H4 (cell line): Measurements from ENCODE around the gene GAS2L2. TPM values are rescaled to one million over a fixed set of nuclear protein-coding genes. Genes with fewer than 3 reads are reported as not detected.
A peak's percentile ranks its signal among the peaks of the same experiment; 100 is the strongest.

Experiments
- DNase-seq: peaks from one replicate; pipeline ENCODE4 v3.0.0-alpha.2; 2015; ENCODE audit warnings: low spot score
- total RNA-seq: library from RNA; depleted of rRNA; stranded (reverse); fragments of >200 nt; shearing (Covaris generic); gene quantifications from 2 replicates; pipeline ENCODE4 v1.2.3, GENCODE V29; 2014

The GAS2L2 gene
- total RNA-seq, 1 experiment from 2014 or later, result 0.04 TPM

DNA sequence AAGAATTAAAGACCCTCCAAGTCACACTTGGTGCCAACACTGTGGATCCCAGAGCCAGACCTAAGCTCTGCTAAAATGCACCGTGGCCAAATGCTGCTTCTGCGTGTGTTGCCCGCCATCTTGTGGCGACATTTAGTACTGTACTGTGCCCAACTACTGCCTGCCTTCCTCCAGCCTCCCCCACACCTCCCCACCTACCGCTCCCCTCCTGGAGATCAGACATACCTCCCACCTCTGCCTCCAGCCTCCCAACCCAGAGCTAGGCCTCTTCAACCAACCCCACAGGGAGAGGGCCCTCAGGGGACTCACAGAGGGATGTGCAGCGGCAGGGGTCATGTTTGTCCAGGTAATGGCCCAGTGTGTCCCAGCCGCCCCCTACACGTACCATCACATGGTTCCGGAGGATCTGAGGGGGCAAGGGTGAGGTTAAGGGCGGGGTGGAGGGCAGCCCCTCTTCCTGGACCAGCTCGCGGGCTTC lies 5.5 kb downstream of the GAS2L2 start:
- peak; percentile 77 for DNase-seq

DNA sequence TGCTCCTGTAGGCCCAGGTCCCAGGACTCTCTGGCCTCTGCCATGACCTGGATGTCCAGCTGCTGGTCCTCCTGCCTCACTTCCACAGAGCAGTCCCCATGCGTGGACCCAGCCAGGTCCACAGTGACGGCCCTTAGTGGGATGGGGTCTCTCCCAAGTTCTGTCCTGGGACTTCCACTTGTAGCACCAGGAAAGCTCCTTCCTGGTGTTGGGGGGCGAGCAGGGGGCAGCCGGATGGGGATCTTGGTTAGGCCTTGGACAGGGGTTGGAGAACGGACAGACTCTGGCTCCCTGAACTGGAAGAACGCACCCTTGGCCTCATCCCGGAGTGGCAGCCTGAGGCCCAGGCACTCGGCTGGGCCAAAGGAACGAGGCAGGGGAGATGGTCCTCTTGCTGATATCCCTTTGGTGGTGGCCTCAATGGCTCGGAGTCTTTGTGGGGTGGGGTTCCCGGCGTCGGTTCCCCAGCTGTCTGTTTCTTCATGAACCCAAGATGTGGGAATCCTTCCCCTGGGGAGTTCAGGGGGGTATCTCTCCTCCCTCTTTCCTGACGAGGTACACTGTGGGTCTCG lies 7.2 kb downstream of the GAS2L2 start:
- no peak for DNase-seq

DNA sequence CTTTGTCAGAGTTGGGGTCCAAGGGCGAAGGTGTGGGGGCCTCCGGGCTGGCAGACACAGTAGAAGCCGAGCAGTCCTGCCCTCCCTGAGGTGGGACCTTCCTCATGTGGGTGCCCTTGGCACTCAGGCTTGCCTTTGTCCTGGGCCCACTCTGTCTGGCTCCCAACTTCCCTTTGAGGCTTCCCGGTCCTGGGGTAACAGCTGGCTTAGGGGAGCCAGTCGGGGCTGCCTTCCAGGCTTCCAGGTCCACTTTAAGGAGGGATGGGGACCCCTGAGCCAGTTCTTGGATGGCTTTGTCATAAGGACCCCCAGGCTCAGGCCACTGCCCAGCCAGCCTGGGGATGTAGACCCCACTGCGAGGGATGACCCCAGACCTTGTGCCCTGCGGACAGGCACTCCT lies 7.8 kb downstream of the GAS2L2 start:
- no peak for DNase-seq

DNA sequence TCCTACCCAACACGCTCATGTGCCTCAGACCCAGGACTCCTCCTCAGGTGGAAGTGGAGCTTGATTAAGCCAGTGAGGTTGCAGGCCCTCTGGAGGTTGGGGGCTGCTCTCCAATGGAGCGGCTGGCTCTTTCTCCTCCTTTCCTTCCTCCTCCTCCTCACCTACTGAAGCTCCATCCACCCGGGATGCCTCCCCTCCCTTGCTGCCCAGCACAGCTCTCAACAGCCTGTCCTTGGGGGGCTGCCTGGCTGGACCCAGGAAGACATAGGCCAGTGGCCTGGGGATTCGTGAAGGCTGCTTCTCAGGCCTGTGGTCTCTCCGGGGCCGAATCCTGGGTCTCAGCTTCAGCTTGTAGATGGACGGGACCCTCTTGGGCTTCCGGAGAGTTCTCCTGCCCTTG lies 8.2 kb downstream of the GAS2L2 start:
- no peak for DNase-seq

DNA sequence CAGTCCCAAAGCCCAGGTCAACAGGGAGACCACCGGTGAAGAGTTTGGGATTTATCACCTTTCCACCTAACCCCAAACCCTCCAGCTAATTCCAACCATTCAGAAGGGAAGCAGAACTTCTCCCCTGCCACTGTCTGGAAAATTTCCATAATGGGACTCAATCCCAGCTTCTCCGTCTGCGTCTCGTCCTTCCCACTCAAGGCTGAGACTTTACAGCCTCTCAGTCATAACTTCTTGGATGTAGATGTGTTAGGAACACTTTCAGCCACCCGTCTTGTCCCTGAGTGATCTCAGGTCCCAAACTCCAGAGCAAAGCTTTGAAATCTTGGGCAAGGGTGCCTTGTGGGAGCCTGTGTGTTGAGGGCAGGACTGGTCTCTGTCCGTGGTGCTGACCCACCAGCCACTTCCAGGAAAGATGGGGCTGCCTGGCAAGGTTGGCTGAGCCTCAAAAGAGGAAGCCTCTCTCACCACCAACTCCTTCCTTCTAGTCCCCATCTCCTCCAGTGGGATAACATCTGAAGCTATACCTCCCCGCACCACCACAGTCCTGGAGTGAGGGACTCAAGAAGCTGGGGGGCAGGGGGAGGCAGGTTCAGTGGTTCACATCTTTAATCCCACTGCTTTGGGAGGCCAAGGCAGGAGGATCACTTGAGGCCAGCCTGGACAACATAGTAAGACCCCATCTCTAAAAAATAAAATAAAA lies 9.3 kb downstream of the GAS2L2 start:
- no peak for DNase-seq

DNA sequence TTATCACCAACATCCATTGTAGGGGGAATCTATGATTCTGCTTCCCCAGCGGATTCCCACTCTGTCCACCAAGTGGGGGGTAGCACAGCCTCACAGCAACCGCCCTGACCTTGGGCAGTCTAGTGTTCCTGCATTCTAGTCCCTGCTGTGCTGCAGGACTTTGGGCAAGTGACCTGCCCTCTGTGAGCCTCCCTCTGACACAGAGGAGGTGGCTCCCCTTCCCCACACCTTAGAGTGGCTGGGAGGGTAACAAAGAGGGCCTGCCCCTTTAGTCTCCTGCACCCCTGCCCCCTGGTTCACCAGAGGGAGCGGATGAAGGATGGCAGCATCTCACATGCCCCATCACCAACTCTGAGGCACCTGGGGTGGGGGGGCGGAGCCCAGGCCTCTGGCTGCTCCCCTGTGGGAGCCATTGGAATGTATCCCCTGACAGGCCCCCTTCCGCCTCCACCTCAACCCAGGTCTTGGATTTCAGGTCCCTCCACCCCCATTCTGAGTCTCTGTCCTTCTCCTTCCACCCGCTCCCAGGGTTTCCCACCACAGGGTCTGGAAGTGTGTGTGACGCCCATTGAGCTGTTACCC lies 10.1 kb downstream of the GAS2L2 start:
- no peak for DNase-seq

DNA sequence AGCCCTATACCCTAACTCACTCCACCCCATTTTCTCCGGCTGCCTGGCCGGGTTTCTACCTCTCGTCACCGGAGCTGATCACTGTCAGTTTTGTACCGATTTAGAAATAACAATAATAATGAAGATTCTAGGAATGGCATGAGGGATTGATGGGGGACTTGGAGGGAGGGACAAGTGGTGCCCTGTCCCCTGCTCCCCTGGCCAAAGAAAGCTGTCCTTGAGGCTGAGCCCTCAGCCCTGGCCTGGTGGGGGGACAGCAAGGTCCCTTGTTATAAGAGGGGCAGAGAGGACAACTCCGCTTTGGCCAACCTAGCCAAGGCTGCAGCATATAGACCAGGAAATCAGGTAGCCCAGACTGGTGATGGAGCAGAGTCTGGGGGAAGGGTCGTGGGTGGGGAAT lies 10.5 kb downstream of the GAS2L2 start:
- DNase-seq, result no peak

DNA sequence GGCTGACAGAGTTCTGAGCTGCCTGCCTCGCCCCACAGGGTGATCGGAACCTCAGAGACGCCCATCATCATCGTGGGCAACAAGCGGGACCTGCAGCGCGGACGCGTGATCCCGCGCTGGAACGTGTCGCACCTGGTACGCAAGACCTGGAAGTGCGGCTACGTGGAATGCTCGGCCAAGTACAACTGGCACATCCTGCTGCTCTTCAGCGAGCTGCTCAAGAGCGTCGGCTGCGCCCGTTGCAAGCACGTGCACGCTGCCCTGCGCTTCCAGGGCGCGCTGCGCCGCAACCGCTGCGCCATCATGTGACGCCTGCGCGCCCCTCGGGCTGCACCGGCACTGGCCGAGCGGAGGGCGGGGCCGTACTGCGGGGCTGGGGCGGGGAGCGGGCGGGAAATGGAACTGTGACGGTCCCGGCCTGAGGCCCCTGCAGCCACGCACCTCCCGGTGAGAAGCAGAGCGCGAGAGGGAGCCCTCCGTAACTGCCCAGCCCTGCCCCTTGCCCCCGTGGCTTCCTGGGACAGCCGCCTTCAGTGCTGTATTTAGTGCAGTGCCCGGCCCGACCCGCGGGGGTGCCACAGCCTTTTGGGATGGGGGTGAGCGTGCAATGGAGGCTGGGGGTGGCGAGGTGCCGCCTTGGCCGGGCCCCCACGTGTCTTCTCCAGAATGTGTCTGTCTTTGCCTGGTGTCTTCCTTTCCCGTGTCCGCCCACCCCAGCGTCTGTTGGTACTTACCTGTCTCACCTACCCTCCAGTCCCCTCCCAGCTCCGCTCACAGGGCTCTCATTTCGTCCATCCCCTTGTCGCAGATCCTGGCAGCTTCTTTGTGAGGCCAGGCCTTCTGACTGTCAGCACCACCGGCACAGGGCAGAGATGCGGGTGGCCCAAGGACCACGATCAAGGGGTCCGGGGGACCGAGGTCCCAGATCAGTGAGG lies 11.8 kb downstream of the GAS2L2 start:
- DNase-seq, result no peak

DNA sequence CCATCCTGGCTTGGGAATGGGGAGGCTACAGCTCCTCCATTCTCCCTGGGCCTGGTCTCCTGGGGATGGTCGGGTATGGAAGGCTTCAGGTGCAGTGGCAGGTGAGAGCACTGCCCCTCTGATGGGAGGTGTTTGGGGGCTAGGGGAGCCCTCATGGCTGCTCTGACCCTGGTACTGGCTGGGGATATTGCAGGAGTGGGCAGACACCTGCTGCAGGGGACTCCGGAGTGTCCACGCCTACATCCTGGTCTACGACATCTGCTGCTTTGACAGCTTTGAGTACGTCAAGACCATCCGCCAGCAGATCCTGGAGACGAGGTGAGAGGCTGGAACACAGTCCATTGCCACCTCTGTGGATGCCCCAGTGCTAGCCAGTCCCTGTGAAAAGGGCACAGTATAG lies 12.8 kb downstream of the GAS2L2 start:
- no peak for DNase-seq

DNA sequence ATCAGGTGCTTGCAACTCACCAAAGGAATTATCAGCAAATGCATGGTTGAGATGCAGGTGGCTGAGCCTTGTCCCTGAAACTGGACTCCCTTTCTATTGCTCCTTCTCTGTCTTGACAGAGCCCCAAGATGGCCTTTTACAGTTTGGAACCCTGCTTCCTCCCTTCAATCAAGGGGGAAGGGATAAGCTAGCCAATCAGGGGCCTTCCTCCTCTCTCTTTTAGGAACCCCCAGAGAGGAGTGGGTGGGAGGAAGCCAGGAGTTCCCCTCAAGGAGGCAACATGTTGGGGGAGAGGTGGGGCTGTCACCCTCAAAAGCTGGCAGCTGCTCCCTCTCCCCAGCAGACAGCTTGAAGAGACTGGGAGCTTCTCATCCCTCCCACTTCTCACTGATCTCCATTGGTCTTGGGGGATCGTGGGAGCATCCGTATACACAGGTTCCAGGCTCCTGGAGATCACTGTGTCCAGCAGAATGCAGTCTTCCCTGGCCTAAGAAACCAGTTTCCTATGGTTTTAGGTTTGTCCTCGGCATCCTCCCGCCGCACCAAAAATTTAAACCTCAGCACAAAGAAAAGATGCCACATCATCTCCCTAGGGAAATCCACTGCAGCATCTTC lies 14.4 kb downstream of the GAS2L2 start:
- DNase-seq, result no peak

DNA sequence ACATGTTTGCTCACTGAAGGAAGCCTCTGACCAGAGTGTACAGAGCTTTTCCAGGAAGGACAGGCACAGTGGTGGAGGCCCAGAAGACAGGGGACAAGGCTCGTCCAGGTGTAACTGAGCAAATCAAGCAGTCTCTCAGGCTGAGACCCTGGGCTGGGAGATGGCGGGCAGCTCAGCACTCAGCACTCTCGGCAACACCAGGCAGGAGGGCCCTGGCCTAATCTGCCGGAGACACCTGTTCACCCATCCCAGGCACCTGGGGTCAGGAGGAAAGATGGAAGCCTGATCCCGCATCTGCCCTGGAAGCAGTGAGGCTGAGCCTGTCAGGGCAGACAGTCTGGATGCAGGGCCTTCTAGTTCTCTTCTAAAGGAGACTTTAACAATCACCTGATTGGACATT lies 16.8 kb downstream of the GAS2L2 start:
- DNase-seq, result no peak

DNA sequence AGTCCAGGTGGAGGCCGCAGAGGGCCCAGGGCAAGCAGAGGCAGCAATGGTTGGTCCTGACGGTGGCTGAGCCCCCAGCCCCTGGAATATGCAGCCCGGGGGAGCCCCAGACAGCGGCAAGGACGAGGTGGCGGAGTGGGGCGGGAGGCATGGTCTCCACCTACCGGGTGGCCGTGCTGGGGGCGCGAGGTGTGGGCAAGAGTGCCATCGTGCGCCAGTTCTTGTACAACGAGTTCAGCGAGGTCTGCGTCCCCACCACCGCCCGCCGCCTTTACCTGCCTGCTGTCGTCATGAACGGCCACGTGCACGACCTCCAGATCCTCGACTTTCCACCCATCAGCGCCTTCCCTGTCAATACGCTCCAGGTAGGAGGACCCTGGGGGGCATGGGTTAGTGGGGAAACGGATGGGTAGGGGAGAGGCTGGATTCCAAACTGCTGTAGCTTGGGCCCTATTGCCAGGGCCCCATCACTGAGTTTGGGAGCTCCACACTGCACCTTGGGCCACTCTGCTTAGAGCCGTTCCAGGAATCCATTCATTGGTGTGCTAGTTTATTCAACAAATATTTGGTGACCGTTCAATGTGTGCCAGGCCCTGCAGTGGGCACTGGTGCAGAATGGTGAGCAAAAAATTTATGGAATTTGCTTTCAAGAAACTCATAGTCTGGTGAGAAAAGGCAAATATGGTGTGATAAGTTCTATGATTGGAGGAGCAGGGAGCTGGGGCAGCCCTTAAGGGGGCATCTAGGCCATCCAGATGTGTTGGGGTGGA lies 17.8 kb downstream of the GAS2L2 start:
- no peak for DNase-seq

DNA sequence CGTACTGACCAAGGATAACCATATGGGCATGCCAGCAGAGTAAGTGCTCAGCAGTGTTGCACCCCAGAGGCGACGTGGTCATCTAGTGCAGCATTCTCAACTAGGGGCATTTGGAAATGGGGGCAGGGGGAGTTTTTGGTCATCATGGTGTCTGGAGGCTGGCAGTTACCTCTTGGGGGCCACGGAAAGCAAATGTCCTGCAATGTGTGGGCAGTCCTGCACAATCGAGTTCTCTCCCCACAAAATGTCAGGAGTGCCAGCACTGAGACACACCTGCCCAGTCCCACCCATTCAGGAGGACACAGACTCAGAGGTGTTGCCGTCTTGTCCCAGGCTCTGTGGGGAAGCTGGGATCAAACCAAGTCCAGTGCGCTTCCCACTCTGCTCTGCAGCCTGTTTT lies 18.6 kb downstream of the GAS2L2 start:
- DNase-seq, result no peak

DNA sequence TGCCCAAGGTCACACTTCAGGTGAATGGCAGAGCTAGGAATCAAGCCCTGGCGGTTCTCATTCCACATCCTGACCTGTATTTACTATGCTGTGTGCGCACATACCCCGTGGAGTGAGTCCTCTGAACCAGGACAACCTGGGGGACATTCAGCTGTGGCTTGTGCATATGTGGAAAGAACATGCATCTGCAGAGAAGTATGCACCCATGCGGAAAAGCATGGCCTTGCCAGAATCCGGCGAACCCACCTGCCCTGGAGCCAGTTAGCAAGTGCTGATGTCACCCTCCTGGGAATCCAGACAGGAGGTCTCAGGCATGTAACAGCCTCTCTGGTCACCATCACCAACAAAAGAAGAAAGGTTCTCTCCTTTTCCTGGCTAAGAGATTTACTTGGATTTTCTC lies 19.7 kb downstream of the GAS2L2 start:
- DNase-seq, result no peak

DNA sequence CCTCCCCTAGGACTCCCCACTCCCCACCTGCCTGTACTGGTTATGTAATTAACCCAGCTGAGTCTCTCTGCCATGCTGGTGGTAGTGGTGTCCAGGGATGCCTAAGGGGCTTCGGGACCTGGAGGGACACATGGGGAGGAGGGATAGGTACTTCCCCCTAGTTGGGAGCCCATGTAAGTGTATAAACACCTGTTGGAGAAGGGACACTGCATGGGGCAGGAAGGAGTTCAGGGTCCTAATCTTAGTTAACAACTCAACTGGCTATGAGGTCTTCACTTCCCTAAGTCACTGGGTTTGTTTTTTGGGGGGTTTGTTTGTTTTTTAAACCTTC lies 20.3 kb downstream of the GAS2L2 start:
- DNase-seq, result no peak

DNA sequence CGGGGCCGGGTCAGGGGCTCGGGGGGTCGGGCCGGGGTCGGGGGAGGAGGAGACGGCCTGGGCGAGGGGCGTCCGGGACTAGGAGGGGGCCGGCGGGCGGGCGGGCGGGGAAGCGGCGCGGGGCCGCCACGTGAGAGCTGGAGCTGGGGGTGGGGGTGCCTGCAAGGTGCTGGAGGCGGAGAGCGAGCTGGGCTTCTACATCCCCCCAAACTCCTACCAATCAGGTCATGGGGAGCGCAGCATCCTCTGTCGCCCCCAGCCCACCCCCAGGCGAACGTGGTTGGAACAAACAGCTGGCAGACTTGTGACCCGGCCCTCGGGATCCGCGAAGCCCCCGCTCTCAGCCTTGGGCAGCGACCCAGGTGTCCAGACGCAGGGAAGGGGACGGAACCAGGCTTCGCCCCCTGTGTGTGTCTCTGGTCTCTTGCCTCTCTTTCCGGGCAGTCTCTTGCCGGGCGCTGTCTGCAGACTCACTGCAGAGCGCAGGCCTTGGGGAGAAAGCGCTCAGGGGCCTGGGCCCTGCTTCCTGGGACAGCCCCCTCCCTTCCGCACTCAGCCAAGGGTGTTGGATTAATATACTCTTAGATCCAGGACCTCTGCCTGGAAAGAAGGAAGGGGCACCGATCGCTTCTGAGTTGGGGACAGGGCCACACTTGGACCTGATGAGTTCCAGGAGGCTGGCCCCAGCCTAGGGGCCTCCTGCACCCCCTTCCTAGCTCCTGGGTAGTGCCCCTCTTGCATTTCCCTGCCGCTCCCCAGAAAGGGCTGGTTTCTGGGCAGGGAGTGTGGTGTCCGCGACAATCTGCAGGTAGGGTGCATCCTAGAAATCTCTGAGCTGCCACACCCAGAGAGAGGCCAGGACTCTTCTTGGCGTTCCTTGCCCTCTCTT lies 20.9 kb downstream of the GAS2L2 start:
- DNase-seq, result no peak

DNA sequence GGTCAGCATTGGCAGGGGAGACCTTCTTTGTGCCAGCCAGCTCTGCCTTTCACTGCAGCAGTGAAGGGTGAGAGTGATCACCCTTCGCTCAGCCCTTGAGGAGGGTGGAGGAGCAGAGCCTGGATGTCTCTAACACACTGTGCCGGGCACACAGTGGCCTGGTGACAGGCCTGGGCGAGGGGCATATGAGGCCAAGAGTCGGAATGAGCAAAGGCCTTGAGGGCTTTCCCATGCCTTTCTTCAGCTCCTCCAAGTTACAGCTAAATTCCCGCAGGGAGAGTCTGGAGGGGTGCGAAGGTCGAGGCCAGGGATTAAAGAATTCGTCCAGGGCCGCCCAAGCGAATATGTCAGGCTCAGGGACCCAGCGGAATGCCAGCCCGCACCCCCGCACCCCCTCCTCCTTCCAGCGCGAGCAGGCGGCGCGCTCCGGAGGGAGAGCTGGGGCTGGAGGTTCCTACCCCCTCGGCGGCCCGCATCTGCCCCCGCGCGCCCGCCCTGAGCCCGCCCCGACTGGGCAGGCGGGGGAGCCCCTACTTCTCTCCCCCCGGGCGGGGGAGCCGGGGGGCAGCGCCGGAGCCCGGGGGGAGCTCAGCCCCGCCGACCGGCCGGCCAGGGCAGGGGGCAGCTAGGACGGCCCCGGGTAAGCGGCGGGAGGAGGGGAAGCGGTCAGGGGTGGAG lies 21.7 kb downstream of the GAS2L2 start, which contains the start of gene RASL10B:
Gene RASL10B (plus strand): TSS at position 401 of the 678 bp plus-strand sequence. CDS start 3,546 bp downstream, outside the sequence.
- DNase-seq, result peak; percentile 30

DNA sequence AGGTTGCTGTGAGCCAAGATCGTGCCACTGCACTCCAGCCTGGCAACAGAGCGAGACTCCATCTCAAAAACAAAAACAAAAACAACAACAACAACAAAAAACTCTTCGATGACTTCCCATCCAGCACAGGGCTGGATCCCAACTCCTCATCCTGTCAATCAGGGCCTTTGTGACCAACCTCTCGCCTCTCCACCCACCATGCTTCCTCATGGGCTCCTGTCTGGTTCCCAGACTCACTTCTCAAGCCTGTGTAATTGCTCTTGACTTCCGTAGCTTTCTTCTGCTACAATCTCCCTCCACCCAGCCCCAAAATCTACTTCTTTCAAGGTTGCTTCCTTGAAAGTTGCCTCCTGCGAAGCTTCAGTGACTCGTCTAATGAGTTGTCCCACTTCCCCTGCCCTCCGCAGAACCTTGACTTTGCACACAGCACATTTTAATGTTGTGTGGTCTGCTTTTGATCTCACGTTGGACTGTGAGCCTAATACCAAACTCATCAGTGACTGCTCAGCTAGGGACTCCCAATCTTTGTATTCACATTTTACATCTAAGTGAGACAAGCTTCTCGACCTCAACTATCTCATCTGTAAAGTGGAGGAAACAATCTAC lies 22.5 kb downstream of the GAS2L2 start:
- DNase-seq, result no peak

DNA sequence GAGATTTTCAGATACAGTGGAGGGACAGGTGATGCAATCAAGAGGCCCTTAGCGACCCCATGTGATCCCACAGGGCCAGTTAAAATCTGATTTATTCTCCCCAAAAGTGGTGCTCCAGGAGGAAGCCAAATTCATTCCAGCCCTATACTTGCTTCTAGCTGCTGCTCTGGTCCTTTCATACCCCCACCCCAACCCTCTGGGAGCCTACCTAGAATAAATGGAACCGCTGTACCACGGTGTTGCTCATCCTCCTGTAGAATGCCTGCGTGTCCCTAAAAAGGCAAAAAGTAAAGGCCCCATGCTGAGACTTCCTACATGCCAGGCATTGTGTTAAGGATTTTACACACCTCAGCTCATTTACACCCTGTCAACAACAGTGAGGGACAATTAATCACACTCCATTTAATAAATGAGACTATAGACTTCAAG lies 23.6 kb downstream of the GAS2L2 start:
- no peak for DNase-seq
